Testis (tissue), 2 donors: ENCODE measurements around the gene SLC38A4.

ENCODE experiments used
- POLR2A ChIP-seq: fragments of 450-650 bp; IDR thresholded peaks from one replicate; pipeline ENCODE4 v1.6.1; 2017; ENCODE audit warnings: antibody characterized with exemption, mild to moderate bottlenecking, moderate library complexity
- TF ChIP-seq, protein P1 (sequence below), 3 experiments: fragments of 450-650 bp in 2 of 3; fragments of 200-600 bp in 1 of 3; sonication (generic) in 1 of 3; IDR thresholded peaks; one replicate each; pipeline ENCODE4 v1.5.1; 2016 to 2019; ENCODE audit warnings: antibody characterized with exemption in 3 of 3, mild to moderate bottlenecking in 2 of 3, moderate library complexity in 1 of 3

DNA sequence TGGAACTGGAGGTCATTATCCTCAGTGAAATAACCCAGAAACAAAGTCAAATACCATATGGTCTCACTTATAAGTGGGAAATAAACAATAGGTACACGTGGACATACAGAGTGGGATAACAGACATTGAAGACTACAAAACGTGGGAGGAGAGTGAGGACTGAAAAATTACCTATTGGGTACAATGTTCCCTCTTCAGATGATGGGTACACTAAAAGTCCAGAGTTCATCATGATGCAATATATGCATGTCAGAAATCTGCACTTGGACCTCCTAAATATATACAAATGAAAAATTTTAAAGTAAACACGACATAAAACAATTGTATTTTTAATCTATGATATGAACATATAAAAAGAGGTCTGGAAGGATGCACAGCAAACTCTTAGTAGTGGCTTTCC is 71.2 kb downstream of the SLC38A4 start:
- TF ChIP-seq, protein P1, sequence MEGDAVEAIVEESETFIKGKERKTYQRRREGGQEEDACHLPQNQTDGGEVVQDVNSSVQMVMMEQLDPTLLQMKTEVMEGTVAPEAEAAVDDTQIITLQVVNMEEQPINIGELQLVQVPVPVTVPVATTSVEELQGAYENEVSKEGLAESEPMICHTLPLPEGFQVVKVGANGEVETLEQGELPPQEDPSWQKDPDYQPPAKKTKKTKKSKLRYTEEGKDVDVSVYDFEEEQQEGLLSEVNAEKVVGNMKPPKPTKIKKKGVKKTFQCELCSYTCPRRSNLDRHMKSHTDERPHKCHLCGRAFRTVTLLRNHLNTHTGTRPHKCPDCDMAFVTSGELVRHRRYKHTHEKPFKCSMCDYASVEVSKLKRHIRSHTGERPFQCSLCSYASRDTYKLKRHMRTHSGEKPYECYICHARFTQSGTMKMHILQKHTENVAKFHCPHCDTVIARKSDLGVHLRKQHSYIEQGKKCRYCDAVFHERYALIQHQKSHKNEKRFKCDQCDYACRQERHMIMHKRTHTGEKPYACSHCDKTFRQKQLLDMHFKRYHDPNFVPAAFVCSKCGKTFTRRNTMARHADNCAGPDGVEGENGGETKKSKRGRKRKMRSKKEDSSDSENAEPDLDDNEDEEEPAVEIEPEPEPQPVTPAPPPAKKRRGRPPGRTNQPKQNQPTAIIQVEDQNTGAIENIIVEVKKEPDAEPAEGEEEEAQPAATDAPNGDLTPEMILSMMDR (IDR thresholded peaks at IDR 0.05), result no peak
- TF ChIP-seq POLR2A, result no peak
